Activated B cell treated with CpG ODN at 0.5 μM for 24 hours (primary cell): ENCODE results near the gene HDHD5. TPM values are rescaled to one million over a fixed set of nuclear protein-coding genes. Genes with fewer than 3 reads are reported as not detected.

ENCODE experiments used
- ATAC-seq: fragments of 200-7000 bp; cut with Tn5 transposase; one replicate; pipeline ENCODE4 v1.10.0; 2021; ENCODE audit warnings: low read depth, mild to moderate bottlenecking, moderate library complexity
- CTCF ChIA-PET: fragments of 350-600 bp; sonication (Branson Sonifier 250); formaldehyde crosslinking; loops from one replicate; lab custom pipeline; 2021; ENCODE audit warnings: antibody characterized with exemption; lab: Charles Lee
- POLR2A ChIA-PET: fragments of 350-600 bp; sonication (Branson Sonifier 250); formaldehyde crosslinking; loops from one replicate; lab custom pipeline; 2021; ENCODE audit warnings: antibody characterized with exemption; lab: Charles Lee
- DNase-seq: peaks from one replicate; pipeline ENCODE4 v3.0.0; 2022
- H3K27ac Mint-ChIP-seq: one replicate; pipeline ENCODE4 v1.8.0; 2020; ENCODE audit warnings: mixed read lengths
- H3K27me3 Mint-ChIP-seq: one replicate; pipeline ENCODE4 v1.8.0; 2021; ENCODE audit warnings: mixed read lengths
- H3K36me3 Mint-ChIP-seq: one replicate; pipeline ENCODE4 v1.8.0; 2021; ENCODE audit warnings: low read depth, mixed read lengths
- H3K4me1 Mint-ChIP-seq: one replicate; pipeline ENCODE4 v1.8.0; 2021; ENCODE audit warnings: mixed read lengths
- H3K4me3 Mint-ChIP-seq: one replicate; pipeline ENCODE4 v1.8.0; 2020; ENCODE audit warnings: mild to moderate bottlenecking, mixed read lengths
- H3K9me3 Mint-ChIP-seq: one replicate; pipeline ENCODE4 v1.8.0; 2020; ENCODE audit warnings: mixed read lengths
- intact Hi-C: fragments of 100-400 bp; cut with micrococcal nuclease; formaldehyde crosslinking; loops from one replicate; pipeline ENCODE4 v1.15.1; 2024
- total RNA-seq: library from RNA; stranded (reverse); gene quantifications from 2 replicates; pipeline ENCODE4 v1.2.3, GENCODE V29; 2022
- TF ChIP-seq, protein P1 (sequence below): fragments of 200-600 bp; IDR thresholded peaks from one replicate; pipeline ENCODE4 v1.8.0; 2022; ENCODE audit warnings: antibody characterized with exemption, mild to moderate bottlenecking

Gene HDHD5
- total RNA-seq, 1 donor from 2014 or later, result 25.2 TPM

DNA sequence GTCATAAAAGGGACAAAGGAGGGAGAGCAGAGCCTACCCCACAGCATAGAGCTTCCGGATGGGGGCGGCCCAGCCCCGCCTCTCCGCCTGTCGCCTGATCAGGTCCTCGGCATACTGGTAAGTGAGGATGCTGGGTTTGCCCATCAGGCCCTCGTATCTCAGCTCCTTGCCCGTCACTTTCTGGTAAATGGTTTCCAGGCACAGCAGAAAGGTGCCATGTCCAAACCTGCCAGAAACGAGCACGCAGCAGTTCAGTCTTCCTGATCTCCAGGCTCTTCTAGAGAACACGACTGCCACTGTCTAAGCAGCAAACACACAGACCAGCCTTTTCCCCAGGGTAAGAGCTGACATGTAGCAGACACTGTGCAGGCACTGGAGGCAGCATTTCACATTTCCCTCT, 20.6 kb downstream of the HDHD5 start:
- Mint-ChIP-seq H3K27ac (no peak overlapping the region), H3K27me3 (no peaks in the 10 kb centered on the region), H3K36me3 (peaks cover 66% of the 10 kb centered on the region), H3K9me3 (no peaks in the 10 kb centered on the region), H3K4me3 (no peak overlapping the region), H3K4me1 (no peaks in the 10 kb centered on the region)
- intact Hi-C loops, result no loop called here
- TF ChIP-seq, protein P1, sequence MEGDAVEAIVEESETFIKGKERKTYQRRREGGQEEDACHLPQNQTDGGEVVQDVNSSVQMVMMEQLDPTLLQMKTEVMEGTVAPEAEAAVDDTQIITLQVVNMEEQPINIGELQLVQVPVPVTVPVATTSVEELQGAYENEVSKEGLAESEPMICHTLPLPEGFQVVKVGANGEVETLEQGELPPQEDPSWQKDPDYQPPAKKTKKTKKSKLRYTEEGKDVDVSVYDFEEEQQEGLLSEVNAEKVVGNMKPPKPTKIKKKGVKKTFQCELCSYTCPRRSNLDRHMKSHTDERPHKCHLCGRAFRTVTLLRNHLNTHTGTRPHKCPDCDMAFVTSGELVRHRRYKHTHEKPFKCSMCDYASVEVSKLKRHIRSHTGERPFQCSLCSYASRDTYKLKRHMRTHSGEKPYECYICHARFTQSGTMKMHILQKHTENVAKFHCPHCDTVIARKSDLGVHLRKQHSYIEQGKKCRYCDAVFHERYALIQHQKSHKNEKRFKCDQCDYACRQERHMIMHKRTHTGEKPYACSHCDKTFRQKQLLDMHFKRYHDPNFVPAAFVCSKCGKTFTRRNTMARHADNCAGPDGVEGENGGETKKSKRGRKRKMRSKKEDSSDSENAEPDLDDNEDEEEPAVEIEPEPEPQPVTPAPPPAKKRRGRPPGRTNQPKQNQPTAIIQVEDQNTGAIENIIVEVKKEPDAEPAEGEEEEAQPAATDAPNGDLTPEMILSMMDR, result no peak
- no peak for DNase-seq
- ATAC-seq, result no peak
- POLR2A ChIA-PET, result no interaction called here
- CTCF ChIA-PET, result no interaction called here

DNA sequence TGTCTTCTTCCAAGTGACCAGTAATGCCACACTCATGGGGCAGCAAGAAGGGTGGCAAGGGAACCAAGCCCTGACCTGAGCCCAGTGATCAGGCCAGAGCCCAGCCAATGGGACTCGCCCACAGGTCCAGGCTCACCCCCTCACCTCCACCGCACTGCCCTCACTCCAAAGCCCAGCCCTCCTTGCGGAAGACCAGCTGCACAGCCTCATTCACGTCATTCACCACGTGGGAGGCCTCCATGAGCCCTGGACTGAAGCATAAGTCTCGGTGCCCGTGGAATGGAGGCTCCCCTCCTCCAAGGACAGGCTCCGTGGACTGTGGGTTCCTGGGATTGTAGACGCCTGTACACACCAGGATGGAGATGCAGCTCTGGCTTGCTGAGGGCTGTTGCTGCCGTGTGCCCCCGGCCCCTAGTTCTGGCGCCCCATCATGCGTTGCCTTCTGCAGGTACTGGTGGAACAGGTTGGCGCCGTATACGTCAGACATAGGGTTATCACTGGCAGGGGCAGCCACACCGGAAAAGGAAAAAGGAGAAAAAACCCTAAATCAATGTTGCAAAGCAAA, 21.1 kb downstream of the HDHD5 start:
- Mint-ChIP-seq H3K4me1 (no peaks in the 10 kb centered on the region), H3K27me3 (no peaks in the 10 kb centered on the region), H3K27ac (no peak overlapping the region), H3K36me3 (peaks cover 64% of the 10 kb centered on the region), H3K4me3 (no peak overlapping the region), H3K9me3 (no peaks in the 10 kb centered on the region)
- ChIA-PET CTCF (no interaction called here), POLR2A (no interaction called here)
- TF ChIP-seq, protein P1, result no peak
- DNase-seq, result no peak
- ATAC-seq, result no peak
- intact Hi-C loops, result no loop called here

GRCh38 chr22:17137170-17137569, 21.9 kb downstream of the HDHD5 start:
- Mint-ChIP-seq H3K4me1 (no peaks in the 10 kb centered on the region), H3K27ac (no peak overlapping the region), H3K4me3 (no peak overlapping the region), H3K27me3 (no peaks in the 10 kb centered on the region), H3K9me3 (no peaks in the 10 kb centered on the region), H3K36me3 (peaks cover 56% of the 10 kb centered on the region)
- DNase-seq (no peak), ATAC-seq (no peak)
- TF ChIP-seq, protein P1, result no peak
- intact Hi-C loops, result no loop called here
- ChIA-PET POLR2A (no interaction called here), CTCF (no interaction called here)

DNA sequence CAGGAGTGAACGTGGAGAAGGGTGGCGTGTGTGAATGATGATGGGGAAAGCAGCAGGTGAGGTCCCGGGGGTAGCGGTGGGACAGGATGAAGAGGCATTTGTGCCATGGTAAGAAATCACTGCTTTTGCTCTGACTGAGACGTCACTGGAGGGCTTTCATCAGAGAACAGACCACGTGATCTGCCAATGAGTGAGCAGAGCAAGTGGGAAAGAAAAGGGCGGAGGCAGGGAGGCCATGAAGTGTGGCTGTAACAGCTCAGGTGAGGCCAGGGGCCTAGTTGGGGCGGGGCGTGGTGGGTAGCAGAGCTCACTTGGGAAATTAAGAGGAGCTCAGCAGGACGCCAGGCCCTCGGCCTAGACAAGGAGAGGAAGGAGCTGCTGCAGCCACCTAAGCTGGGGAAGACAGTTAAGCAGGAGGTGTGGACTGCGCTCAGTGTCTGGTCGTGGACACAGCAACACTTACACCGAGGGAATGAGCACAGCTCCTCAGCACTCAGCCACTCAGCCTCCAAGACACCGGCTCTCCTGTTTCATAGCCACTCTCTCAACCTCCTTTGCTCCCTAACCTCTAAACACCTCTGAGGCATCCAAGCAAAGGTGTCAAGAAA, 23.8 kb downstream of the HDHD5 start:
- POLR2A ChIA-PET, result no interaction called here
- ATAC-seq, result no peak
- no peaks in the 10 kb centered on the region for H3K27me3 Mint-ChIP-seq
- peaks cover 2% of the 10 kb centered on the region for H3K4me1 Mint-ChIP-seq
- no peak overlapping the region for H3K27ac Mint-ChIP-seq
- no peak overlapping the region for H3K4me3 Mint-ChIP-seq
- TF ChIP-seq, protein P1, result no peak
- intact Hi-C loops, result no loop called here
- no peaks in the 10 kb centered on the region for H3K9me3 Mint-ChIP-seq
- DNase-seq, result no peak
- CTCF ChIA-PET, result no interaction called here
- peaks cover 39% of the 10 kb centered on the region for H3K36me3 Mint-ChIP-seq

- no peak overlapping the region for H3K4me3 Mint-ChIP-seq
- no peaks in the 10 kb centered on the region for H3K27me3 Mint-ChIP-seq
- intact Hi-C loops, result no loop called here
- H3K27ac Mint-ChIP-seq, result no peak overlapping the region
- DNase-seq (no peak), ATAC-seq (no peak)
- peaks cover 2% of the 10 kb centered on the region for H3K4me1 Mint-ChIP-seq
- TF ChIP-seq, protein P1, result no peak
- peaks cover 23% of the 10 kb centered on the region for H3K36me3 Mint-ChIP-seq
- CTCF ChIA-PET, result interaction anchor here (1.2 kb wide), 1 partner anchor 369 kb away, joined by 3 read pairs; no protein-coding TSS in a partner anchor
- no peaks in the 10 kb centered on the region for H3K9me3 Mint-ChIP-seq
- POLR2A ChIA-PET, result no interaction called here
Observed at GRCh38 chr22:17133137-17133536, 25.9 kb downstream of the HDHD5 start.
